ENCODE data around the gene TTC3. TPM values are rescaled to one million over a fixed set of nuclear protein-coding genes. Genes with fewer than 3 reads are reported as not detected.

TTC3 gene
- total RNA-seq, 2 donors from 2014 or later: 169 to 201 TPM

DNA sequence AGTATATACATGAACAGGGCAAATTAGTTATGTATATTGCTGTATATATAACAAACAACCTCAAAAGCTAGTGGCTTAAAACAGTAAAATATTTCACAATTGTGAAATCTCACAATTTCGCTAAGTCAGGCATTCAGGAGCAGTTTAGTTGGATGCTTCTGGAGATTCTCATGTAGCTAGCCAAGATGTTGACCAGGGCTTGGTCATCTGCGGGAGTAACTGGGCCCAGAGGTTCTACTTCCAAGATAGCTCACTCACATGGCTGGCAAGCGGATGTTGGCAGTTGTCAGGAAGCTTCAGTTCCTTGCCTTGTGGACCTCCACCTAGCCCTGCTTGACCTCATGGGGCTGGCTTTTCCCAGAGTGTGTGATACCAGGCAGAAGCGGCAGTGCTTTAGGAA lies 95.6 kb downstream of the TTC3 start:
- no peaks in the 10 kb centered on the region for H3K9me3 ChIP-seq
- H3K27ac ChIP-seq: no peak overlapping the region
- no peaks in the 10 kb centered on the region for H3K4me1 ChIP-seq (replicated peaks)
- intact Hi-C loops (cut with DNase I): no loop called here
- H3K27me3 ChIP-seq (replicated peaks; ENCODE audit: insufficient read depth): no peaks in the 10 kb centered on the region
- 96% methylated on average over 4 of the region's 4 CpGs for WGBS
- no peaks in the 10 kb centered on the region for H3K36me3 ChIP-seq
- TF ChIP-seq, protein P1, sequence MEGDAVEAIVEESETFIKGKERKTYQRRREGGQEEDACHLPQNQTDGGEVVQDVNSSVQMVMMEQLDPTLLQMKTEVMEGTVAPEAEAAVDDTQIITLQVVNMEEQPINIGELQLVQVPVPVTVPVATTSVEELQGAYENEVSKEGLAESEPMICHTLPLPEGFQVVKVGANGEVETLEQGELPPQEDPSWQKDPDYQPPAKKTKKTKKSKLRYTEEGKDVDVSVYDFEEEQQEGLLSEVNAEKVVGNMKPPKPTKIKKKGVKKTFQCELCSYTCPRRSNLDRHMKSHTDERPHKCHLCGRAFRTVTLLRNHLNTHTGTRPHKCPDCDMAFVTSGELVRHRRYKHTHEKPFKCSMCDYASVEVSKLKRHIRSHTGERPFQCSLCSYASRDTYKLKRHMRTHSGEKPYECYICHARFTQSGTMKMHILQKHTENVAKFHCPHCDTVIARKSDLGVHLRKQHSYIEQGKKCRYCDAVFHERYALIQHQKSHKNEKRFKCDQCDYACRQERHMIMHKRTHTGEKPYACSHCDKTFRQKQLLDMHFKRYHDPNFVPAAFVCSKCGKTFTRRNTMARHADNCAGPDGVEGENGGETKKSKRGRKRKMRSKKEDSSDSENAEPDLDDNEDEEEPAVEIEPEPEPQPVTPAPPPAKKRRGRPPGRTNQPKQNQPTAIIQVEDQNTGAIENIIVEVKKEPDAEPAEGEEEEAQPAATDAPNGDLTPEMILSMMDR (IDR thresholded peaks at IDR 0.05): no peak
- TF ChIP-seq POLR2AphosphoS5 (IDR thresholded peaks at IDR 0.05): no peak
- TF ChIP-seq POLR2A (IDR thresholded peaks at IDR 0.05): no peak
- no peak overlapping the region for H3K4me3 ChIP-seq
- DNase-seq (ENCODE audit: low spot score): no peak

DNA sequence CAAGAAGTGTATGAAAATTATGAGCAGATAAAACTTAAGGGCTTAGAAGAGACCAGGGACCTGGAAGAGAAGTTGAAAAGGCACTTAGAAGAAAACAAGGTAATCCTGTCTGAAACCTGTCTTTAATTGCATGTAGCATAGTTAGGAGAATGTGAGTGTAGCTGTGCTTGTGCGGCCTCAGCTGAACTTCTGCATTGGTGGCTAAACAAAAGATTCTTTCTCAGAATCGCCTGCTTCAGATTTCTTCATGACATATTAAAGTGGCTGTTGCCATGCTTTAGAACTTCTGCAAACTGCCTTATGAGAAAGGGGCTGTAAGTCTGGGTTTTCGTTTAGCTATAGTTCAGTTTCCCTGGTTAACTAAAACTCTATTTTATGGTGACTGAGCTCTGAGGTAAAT lies 99.6 kb downstream of the TTC3 start:
- no peak for TF ChIP-seq POLR2A (IDR thresholded peaks at IDR 0.05)
- TF ChIP-seq, protein P1 (IDR thresholded peaks at IDR 0.05): no peak
- no peak for TF ChIP-seq POLR2AphosphoS5 (IDR thresholded peaks at IDR 0.05)
- H3K4me1 ChIP-seq (replicated peaks): no peaks in the 10 kb centered on the region
- intact Hi-C loops (cut with DNase I): no loop called here
- no peaks in the 10 kb centered on the region for H3K9me3 ChIP-seq
- 68% methylated on average over 3 of the region's 3 CpGs for WGBS
- DNase-seq (ENCODE audit: low spot score): no peak
- no peak overlapping the region for H3K4me3 ChIP-seq
- no peaks in the 10 kb centered on the region for H3K27me3 ChIP-seq (replicated peaks; ENCODE audit: insufficient read depth)
- no peak overlapping the region for H3K27ac ChIP-seq
- H3K36me3 ChIP-seq: no peaks in the 10 kb centered on the region

DNA sequence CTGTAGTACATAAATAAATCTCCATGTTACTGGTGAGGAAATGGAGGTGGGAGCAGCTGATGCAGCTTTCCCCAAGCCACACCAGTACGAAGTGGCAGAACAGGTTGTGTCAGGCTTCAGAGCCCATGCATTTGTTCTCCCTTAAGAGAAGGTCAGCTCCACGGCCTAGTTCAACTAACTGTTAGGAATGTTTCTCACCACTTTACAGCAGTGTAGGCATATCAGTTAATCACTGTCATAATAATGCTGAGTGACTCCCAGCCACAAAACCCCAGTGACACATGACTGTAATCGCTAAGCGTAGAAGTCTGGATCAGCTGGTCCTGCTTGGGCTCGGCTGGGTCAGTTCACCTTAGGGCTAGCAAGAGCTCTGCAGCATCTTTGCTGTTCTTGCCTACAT lies 103.7 kb downstream of the TTC3 start:
- DNase-seq (ENCODE audit: low spot score): peak; percentile 19
- Histone ChIP-seq H3K4me1 (replicated peaks) (no peaks in the 10 kb centered on the region), H3K4me3 (no peak overlapping the region), H3K27ac (no peak overlapping the region), H3K9me3 (no peaks in the 10 kb centered on the region), H3K27me3 (replicated peaks; ENCODE audit: insufficient read depth) (no peaks in the 10 kb centered on the region), H3K36me3 (no peaks in the 10 kb centered on the region)
- intact Hi-C loops (cut with DNase I): no loop called here
- TF ChIP-seq, protein P1 (IDR thresholded peaks at IDR 0.05): no peak
- TF ChIP-seq POLR2A (IDR thresholded peaks at IDR 0.05) (no peak), POLR2AphosphoS5 (IDR thresholded peaks at IDR 0.05) (no peak)
- WGBS: 55% methylated on average over 5 of the region's 5 CpGs

DNA sequence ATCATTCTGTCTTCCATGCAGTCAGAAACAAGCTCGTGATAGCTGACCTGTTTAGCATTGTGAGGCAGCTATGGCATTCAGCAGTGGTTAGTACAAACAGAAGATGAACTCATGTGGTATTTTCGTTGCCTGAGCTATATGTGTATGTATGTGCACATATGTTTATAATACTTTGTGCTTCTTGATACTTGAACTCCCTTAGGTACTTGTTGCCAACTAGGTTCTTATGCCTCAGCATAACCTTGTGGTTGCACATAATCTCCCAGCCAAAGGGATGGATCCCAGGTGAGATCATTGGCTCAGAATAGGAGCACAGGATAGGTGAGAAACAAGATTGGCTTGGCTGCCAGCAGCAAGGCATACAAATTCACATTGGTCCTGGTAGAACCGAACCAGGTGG lies 108.0 kb downstream of the TTC3 start:
- no peak for DNase-seq (ENCODE audit: low spot score)
- 90% methylated on average over 3 of the region's 3 CpGs for WGBS
- Histone ChIP-seq H3K27ac (no peak overlapping the region), H3K9me3 (no peaks in the 10 kb centered on the region), H3K4me3 (no peak overlapping the region), H3K27me3 (replicated peaks; ENCODE audit: insufficient read depth) (no peaks in the 10 kb centered on the region), H3K36me3 (no peaks in the 10 kb centered on the region), H3K4me1 (replicated peaks) (no peaks in the 10 kb centered on the region)
- TF ChIP-seq POLR2A (IDR thresholded peaks at IDR 0.05) (no peak), POLR2AphosphoS5 (IDR thresholded peaks at IDR 0.05) (no peak)
- TF ChIP-seq, protein P1 (IDR thresholded peaks at IDR 0.05): no peak
- intact Hi-C loops (cut with DNase I): no loop called here

DNA sequence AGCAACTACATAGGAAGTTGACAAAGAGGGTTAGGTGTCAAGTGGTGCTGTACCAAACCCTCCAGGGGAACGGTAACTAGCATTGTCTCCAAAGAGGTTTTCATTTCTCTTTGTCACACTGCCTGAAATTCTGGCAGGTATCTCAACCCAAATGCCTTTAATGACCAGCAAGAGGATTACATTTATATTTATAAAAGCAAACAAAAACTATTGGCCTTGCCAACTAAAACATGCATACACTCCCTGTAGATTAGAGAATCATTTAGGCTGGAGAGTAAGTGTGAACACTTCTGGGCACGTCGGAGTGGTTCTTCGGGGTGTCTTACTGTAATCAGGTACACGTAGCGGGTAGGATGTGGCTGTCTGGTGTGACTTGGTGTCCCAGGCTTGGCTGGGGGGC lies 109.2 kb downstream of the TTC3 start:
- no peaks in the 10 kb centered on the region for H3K4me1 ChIP-seq (replicated peaks)
- no peaks in the 10 kb centered on the region for H3K36me3 ChIP-seq
- TF ChIP-seq, protein P1 (IDR thresholded peaks at IDR 0.05): no peak
- TF ChIP-seq POLR2A (IDR thresholded peaks at IDR 0.05) (no peak), POLR2AphosphoS5 (IDR thresholded peaks at IDR 0.05) (no peak)
- no peak for DNase-seq (ENCODE audit: low spot score)
- H3K9me3 ChIP-seq: no peaks in the 10 kb centered on the region
- no peaks in the 10 kb centered on the region for H3K27me3 ChIP-seq (replicated peaks; ENCODE audit: insufficient read depth)
- intact Hi-C loops (cut with DNase I): no loop called here
- no peak overlapping the region for H3K4me3 ChIP-seq
- 67% methylated on average over 6 of the region's 6 CpGs for WGBS
- H3K27ac ChIP-seq: no peak overlapping the region

Data from prostate gland (tissue), 2 donors.